Prostate gland (tissue), 2 donors: Measurements from ENCODE around the gene GPR171. TPM values are rescaled to one million over a fixed set of nuclear protein-coding genes. Genes with fewer than 3 reads are reported as not detected.

Source experiments
- DNase-seq: peaks from one replicate; pipeline ENCODE4 v3.0.0-alpha.2; 2019; ENCODE audit warnings: low spot score
- H3K27ac ChIP-seq, 2 donors: fragments of 200-600 bp; sonication (generic); 2 replicates each; pipeline ENCODE4 v1.5.1; 2017 to 2019
- H3K27me3 ChIP-seq: fragments of 200-600 bp; sonication (generic); replicated peaks from 2 replicates; pipeline ENCODE4 v1.5.1; 2019; ENCODE audit not compliant: insufficient read depth
- H3K36me3 ChIP-seq, 2 donors: fragments of 200-600 bp; sonication (generic); 1 replicate in 1 of 2; 2 replicates in 1 of 2; pipeline versions ENCODE4 v1.5.1 to v1.8.1; 2017 to 2019
- H3K4me1 ChIP-seq: fragments of 200-600 bp; sonication (generic); replicated peaks from 2 replicates; pipeline ENCODE4 v1.5.1; 2019
- H3K4me3 ChIP-seq, 2 donors: fragments of 200-600 bp; sonication (generic); 2 replicates each; pipeline ENCODE4 v1.5.1; 2017 to 2019
- H3K9me3 ChIP-seq: fragments of 200-600 bp; sonication (generic); 2 replicates; pipeline ENCODE4 v1.5.1; 2017
- POLR2A ChIP-seq: fragments of 450-650 bp; IDR thresholded peaks from one replicate; pipeline ENCODE4 v1.6.1; 2016; ENCODE audit warnings: antibody characterized with exemption, mild to moderate bottlenecking
- POLR2AphosphoS5 ChIP-seq: sonication (generic); formaldehyde crosslinking; IDR thresholded peaks from one replicate; pipeline ENCODE4 v1.6.1; 2017; ENCODE audit warnings: antibody characterized with exemption
- WGBS: methylation state at CpG from one replicate; pipeline ENCODE4 v1.1.5; 2018; 5-methylcytosine and 5-hydroxymethylcytosine counted together
- intact Hi-C: fragments of 100-400 bp; cut with DNase I; formaldehyde crosslinking; loops from one replicate; pipeline ENCODE4 v1.14.2; 2022
- total RNA-seq, 2 donors: library from RNA; depleted of rRNA; stranded (reverse); fragments of >200 nt; gene quantifications; one replicate each; pipeline ENCODE4 v1.1.0, GENCODE V29; 2016
- TF ChIP-seq, protein P1 (sequence below), 4 experiments: fragments of 200-600 bp in 2 of 4; fragments of 450-650 bp in 2 of 4; sonication (generic) in 2 of 4; IDR thresholded peaks; 1 replicate in 3 of 4; 2 replicates in 1 of 4; pipeline ENCODE4 v1.5.1; 2016 to 2019; ENCODE audit warnings: antibody characterized with exemption in 4 of 4, mild to moderate bottlenecking in 2 of 4, moderate library complexity in 2 of 4

The GPR171 gene
- total RNA-seq, 2 donors from 2014 or later, result 0.18 to 0.85 TPM

DNA sequence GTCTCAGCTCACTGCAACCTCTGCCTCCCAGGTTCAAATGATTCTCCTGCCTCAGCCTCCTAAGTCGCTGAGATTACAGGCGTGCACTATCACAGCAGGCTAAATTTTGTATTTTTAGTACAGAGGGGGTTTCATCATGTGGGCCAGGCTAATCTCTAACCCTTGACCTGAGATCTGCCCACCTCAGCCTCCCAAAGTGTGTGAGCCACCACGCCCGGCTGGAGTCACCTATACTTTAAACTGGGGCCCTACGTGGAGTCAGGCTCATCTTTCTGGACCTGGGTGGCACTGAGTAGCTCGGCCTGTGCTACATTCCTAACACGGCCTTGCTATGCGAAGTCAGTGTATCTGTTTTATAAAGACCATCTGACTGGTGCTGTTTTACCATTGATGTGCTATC lies 5.8 kb downstream of the GPR171 start:
- Histone ChIP-seq H3K27ac (no peak overlapping the region), H3K27me3 (no peaks in the 10 kb centered on the region), H3K36me3 (no peaks in the 10 kb centered on the region), H3K9me3 (no peaks in the 10 kb centered on the region), H3K4me1 (no peaks in the 10 kb centered on the region), H3K4me3 (no peak overlapping the region)
- intact Hi-C loops, result no loop called here
- DNase-seq, result no peak
- WGBS, result 97% methylated on average over 8 of the region's 8 CpGs
- no peak for TF ChIP-seq POLR2A

DNA sequence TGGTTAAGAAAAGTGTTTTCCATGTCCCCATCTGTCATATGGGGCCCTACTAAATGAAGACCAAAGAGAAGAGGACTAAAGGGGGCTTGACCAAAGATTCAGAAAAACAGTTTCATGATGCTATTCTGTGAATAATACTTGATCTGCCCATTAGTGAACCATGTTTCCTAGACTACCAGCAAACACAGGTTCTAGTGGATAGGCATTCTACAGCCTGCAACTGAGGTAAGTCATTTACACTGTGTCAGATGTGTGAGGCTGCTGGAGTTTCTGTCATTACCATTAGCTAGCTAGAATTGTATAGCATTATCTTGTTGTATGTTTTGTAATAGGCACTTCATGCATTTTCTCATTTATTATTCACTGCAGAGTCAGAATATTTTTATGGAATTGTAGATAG lies 6.6 kb downstream of the GPR171 start:
- Histone ChIP-seq H3K27ac (no peak overlapping the region), H3K36me3 (no peaks in the 10 kb centered on the region), H3K27me3 (no peaks in the 10 kb centered on the region), H3K4me1 (no peaks in the 10 kb centered on the region), H3K9me3 (no peaks in the 10 kb centered on the region), H3K4me3 (no peak overlapping the region)
- TF ChIP-seq POLR2AphosphoS5 (no peak), POLR2A (no peak)
- TF ChIP-seq, protein P1, sequence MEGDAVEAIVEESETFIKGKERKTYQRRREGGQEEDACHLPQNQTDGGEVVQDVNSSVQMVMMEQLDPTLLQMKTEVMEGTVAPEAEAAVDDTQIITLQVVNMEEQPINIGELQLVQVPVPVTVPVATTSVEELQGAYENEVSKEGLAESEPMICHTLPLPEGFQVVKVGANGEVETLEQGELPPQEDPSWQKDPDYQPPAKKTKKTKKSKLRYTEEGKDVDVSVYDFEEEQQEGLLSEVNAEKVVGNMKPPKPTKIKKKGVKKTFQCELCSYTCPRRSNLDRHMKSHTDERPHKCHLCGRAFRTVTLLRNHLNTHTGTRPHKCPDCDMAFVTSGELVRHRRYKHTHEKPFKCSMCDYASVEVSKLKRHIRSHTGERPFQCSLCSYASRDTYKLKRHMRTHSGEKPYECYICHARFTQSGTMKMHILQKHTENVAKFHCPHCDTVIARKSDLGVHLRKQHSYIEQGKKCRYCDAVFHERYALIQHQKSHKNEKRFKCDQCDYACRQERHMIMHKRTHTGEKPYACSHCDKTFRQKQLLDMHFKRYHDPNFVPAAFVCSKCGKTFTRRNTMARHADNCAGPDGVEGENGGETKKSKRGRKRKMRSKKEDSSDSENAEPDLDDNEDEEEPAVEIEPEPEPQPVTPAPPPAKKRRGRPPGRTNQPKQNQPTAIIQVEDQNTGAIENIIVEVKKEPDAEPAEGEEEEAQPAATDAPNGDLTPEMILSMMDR (IDR thresholded peaks at IDR 0.05), result no peak
- DNase-seq, result no peak
- intact Hi-C loops, result no loop called here

GRCh38 chr3:151195826-151196225 lies 7.2 kb downstream of the GPR171 start:
- no peak overlapping the region for H3K4me3 ChIP-seq
- intact Hi-C loops, result no loop called here
- no peak for TF ChIP-seq POLR2A
- no peak for TF ChIP-seq POLR2AphosphoS5
- TF ChIP-seq, protein P1 (IDR thresholded peaks at IDR 0.05), result no peak
- DNase-seq, result no peak
- H3K27me3 ChIP-seq, result no peaks in the 10 kb centered on the region
- WGBS, result 27% methylated on average over 1 of the region's 1 CpG
- no peaks in the 10 kb centered on the region for H3K9me3 ChIP-seq
- no peak overlapping the region for H3K27ac ChIP-seq
- no peaks in the 10 kb centered on the region for H3K4me1 ChIP-seq
- no peaks in the 10 kb centered on the region for H3K36me3 ChIP-seq

- DNase-seq, result no peak
- Histone ChIP-seq H3K9me3 (no peaks in the 10 kb centered on the region), H3K36me3 (no peaks in the 10 kb centered on the region), H3K4me3 (no peak overlapping the region), H3K4me1 (no peaks in the 10 kb centered on the region), H3K27me3 (no peaks in the 10 kb centered on the region), H3K27ac (no peak overlapping the region)
- intact Hi-C loops, result no loop called here
- no peak for TF ChIP-seq POLR2A
- no peak for TF ChIP-seq POLR2AphosphoS5
- TF ChIP-seq, protein P1 (IDR thresholded peaks at IDR 0.05), result no peak
- WGBS, result 91% methylated on average over 6 of the region's 6 CpGs
Observed at GRCh38 chr3:151192545-151192944, 10.5 kb downstream of the GPR171 start.

- DNase-seq, result no peak
- WGBS, result 86% methylated on average over 1 of the region's 1 CpG
- intact Hi-C loops, result no loop called here
Observed at GRCh38 chr3:151191095-151191494, 11.9 kb downstream of the GPR171 start.

More at GRCh38 chr3:151191095-151191494, 11.9 kb downstream of the GPR171 start:
- H3K4me3 ChIP-seq, result no peak overlapping the region
- no peaks in the 10 kb centered on the region for H3K36me3 ChIP-seq
- H3K27me3 ChIP-seq, result no peaks in the 10 kb centered on the region
- H3K4me1 ChIP-seq, result no peaks in the 10 kb centered on the region
- TF ChIP-seq POLR2A (no peak), POLR2AphosphoS5 (no peak)
- TF ChIP-seq, protein P1 (IDR thresholded peaks at IDR 0.05), result no peak
- H3K9me3 ChIP-seq, result no peaks in the 10 kb centered on the region
- no peak overlapping the region for H3K27ac ChIP-seq
